Cerebellar cortex (tissue), 1 donor: ENCODE results near the gene BAD.
A peak's percentile ranks its signal among the peaks of the same experiment; 100 is the strongest.

Experiments
- DNase-seq: peaks from one replicate; pipeline ENCODE4 v3.0.0-alpha.2; 2015; ENCODE audit warnings: low spot score

The BAD gene

DNA sequence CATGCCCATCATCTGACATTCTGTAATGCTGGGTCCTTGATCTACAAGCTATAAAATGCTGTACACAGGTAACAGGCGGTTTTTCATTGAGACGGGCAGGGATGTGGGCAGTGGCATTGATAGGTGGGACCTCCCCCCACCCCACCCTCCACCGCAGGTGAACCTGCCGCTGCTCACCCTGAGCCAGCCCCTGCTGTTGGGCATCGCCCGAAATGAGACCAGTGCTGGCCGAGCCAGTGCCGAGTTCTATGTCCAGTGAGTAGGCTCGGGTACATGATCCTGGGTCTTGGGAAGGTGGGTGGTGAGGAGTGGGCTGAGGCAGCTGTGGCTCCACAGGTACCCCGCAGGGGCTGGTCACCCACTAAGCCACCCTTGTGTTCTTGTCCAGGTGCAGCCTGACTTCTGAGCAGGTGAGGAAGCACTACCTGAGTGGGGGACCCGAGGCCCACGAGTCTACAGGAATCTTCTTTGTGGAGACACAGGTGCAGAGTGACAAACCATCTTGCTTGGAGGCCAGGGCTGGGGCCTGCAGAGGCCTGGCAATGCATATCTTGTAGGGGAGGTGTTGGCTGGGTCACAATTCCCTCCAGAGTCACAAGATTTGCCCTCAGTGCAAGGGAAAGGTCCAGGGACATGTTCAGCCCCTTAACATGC is 55.2 kb downstream of the BAD start:
- no peak for DNase-seq

DNA sequence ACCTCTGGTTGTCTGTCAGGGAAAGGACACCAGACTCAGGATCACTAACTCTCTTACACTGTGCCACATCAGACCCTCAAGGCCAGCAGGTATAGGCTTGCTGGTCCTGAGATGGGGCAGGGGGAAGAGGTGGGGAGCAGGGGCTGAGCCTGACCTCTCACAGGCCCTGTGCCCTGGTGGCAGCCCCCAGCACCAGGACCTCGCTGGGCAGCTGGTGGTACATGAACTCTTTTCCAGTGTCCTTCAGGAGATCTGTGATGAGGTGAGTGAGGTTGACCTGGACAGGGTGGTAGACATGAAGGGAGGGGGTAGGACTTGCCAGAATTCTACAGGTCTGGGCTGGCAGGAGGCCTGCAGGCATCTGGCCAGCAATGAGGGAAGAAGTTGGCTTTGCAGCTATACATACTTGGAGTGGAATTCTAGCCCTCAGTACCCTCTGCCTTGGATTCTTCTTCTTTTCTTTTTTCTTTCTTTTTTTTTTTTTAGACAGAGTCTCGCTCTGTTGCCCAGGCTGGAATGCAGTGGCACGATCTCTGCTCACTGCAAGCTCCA is 57.0 kb downstream of the BAD start:
- no peak for DNase-seq

GRCh38 chr11:64226507-64227051 is 57.9 kb downstream of the BAD start:
- DNase-seq = no peak

- peak; percentile 82 for DNase-seq
These were observed 58.6 kb downstream of the BAD start, which contains the start of the genes NUDT22 and TRPT1 for GRCh38 chr11:64225608-64226506. NUDT22 (plus strand) TSS chr11:64226274; CDS start chr11:64226653, 379 bp downstream. TRPT1 (minus strand) TSS chr11:64226186; CDS start chr11:64225860, 326 bp downstream.

DNA sequence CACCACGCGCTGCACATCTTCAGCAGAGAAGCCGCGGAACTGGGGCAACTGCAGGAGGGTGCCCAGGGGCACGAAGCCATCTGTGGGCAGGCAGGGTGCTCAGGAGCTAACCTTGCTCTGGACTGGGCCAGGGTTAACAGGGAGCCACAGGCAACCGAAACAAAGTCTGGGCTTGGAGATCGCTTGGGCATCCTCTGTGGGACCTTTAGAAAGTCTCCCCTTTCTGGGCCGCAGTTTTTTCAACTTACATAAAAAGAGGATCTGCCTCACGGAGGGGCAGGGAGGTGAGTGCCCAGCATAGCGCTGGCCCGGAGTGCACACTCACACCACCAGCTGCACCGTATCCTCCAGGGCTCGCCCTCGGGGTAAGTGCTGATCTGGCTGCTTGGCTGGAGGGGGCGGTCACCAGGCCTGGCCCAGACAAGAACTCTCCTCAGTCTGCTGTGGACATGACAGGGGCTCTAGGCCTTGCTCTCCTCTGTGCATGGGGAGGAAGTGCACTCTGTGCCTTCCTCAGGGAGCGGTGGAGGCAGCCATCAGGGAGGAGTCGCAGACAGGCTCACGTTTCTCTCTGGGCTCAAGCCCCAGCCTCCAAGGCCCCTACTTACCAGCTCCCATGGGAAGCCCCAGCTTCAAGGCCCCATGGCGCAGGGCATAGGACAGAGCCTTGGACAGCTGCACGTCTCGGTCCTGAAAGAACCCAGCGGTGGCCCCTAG is 59.4 kb downstream of the BAD start:
- no peak for DNase-seq

DNA sequence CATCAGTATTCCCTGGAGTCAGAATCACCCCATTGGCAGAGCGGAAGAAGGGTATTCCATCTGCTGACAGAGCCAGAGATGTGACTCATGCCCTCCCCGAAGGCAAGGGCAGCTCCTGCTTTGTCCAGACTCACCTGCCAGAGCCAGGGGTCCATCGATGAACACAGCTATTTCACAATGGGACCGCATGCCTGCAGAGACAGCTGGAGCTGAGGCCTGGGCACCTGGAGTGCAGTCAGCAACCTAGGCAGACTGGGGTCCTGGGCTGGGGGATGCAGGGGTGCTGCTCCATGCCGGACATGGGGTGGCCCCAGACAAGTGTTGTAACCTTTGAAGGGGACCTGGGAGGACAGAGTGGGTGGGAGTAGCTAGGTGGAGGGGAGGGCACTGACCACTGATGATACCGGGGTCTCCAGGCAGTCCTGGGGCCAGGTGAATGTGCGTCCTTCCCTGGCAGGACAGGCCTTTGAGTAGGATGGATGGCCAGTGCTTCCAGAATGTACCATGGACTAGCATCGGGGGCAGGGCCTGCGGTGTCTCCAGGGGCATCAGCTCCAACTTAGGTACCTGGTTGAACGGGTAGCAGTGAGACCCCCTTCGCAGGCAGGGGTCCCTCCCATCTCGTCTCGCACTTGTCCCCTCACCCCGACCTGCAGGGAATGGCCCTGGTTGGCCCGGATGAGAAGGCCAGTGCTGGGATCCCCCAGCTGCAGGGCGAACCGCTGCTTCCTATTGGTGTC is 60.1 kb downstream of the BAD start:
- no peak for DNase-seq

GRCh38 chr11:64223001-64223651 is 61.3 kb downstream of the BAD start:
- DNase-seq = no peak

DNA sequence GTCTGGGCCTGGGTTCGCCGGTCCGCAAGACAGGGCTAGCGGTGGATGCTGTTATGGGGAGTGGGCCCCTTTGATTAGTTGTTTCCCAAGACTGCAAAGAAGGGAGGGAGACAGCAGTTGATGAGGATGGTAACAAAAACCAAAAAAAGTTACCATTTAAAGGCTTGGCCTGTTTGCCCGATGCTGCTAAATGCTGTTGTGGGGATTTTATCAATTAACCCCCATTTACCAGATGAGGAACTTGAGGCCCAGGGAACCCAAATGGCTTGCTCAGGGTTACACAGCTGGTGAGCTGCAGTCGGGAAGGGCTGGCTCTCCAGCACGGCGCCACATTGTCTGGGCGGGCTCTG is 61.8 kb downstream of the BAD start:
- no peak for DNase-seq

GRCh38 chr11:64220798-64221197 is 63.7 kb downstream of the BAD start:
- no peak for DNase-seq

- no peak for DNase-seq
These were observed 64.2 kb downstream of the BAD start for GRCh38 chr11:64220271-64220670.
